GM18868 (cell line): ENCODE data around the gene LSM14B.
"Not testable (repeated sequence)": the region's sequence is repeated elsewhere in the genome, so short reads cannot be mapped to it uniquely, and the experiment has no call there.

Source experiments
- ATAC-seq: cut with Tn5 transposase; IDR thresholded peaks from one replicate; pipeline ENCODE4 v1.9.1; 2021; ENCODE audit warnings: mild to moderate bottlenecking, moderate library complexity; ENCODE audit not compliant: unreplicated experiment

The LSM14B gene

DNA sequence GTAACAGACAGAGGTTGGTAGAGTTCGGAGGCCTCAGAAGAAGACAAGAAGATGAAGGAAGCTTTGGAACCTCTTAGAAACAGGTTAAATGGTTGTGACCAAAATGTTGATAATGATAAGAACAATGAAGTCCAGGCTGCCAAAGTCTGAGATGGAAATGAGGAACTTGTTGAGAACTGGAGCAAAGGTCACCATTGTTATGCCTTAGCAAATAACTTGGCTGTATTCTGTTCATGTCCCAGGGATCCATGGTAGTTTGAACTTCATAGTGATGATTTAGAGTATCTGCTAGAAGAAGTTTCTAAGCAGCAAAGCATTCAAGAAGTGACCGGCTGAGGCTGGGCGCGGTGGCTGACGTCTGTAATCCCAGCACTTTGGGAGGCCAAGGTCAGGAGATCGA lies 11.1 kb upstream of the LSM14B start:
- ATAC-seq = no peak

DNA sequence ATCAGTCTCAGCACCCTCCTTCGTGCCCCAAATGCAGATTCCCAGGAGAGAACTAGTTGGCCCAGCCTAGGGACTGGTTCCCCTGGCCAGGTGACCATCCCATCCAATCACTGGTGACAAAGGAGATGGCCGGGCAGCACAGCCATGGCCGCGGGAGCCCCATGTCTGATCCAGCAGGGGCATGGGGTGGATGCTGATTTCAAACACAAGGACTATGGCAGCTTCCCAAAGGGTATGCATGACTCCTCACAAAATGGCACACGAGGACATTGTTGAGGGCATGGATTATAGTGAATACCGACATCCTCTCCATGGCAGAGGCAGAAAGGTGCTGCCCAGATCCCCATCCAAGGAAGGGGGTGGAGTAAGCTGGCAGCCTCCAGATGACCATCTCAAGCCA lies 9.9 kb upstream of the LSM14B start:
- no peak for ATAC-seq

DNA sequence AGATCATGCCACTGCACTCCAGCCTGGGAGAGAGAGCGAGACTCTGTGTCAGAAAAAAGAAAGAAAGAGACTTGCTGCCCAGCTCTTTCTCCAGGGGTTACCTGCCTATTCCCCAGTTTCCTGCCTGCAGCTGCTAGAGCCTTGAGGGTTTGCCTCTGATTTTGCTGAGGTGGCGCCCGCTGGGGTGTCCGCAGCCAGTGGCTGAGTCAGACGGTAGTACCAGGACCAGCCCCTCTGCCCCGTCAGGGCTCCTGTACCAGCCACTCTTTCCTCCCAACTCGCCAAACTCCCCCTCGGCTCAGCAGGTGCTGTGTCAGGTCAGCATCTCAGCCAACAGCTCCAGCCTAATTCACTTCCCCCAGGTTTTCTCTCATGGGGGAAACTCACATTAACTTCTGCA lies 7.4 kb upstream of the LSM14B start:
- no peak for ATAC-seq

DNA sequence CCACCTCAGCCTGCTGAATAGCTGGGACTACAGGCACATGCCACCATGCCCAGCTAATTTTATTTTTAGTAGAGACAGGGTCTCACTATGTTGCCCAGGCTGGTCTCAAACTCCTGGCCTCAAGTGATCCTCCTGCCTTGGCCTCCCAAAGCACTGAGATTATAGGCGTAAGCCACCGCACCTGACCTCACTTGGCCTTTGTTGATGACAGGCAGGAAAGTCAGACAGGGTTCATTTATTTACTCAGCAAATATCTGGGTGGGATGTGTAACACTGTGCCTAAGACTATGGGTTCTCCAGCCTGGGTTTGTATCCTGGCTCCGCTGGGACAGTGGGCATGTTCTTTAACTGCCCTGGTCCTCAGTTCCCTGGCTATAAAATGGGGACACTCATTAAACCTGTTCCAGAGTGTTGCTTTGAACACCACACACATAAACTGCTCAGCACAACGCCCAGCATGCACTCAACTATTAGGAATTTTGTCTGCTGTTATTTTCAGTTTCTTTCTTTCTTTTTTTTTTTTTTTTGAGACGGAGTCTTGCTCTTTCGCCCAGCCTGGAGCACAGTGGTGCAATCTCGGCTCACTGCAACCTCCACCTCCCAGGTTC lies 6.4 kb upstream of the LSM14B start:
- ATAC-seq = not testable (repeated sequence)

DNA sequence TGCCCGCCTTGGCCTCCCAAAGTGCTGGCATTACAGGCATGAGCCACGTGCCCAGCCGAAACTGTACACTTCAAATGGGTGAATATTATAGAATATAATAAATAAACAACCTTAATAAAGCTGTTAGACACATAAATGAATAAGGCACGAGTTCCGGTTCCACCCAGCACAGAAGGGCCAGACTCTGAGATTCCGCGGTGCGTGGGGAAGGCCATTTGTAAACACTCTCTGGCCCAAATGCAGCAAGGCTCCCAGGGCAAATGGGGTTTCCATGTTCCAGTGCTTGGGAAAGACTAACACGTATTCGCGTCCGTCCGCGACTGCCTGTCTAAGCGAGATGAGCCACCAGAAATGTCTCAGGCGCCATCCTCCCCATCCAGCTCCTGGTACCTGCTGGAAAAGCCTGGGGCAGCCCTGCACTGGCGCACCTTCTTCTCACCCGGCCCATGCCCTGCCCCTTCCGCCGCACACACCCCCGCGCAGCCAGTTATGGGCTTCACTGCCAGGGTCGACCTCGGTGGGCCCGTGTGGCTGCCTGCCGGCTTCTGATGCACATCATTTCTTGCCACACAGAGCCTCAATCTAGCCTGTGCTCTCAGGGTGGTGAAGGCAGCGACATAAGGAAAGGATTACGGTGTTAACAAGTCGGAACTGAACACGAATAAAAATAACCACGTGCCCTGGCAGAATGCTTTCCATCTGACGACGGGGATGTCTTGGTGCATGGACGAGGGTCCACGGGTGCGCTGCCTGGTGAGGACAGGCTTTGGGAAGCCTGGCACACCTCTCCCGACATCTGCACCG lies 5.5 kb upstream of the LSM14B start:
- no peak for ATAC-seq

DNA sequence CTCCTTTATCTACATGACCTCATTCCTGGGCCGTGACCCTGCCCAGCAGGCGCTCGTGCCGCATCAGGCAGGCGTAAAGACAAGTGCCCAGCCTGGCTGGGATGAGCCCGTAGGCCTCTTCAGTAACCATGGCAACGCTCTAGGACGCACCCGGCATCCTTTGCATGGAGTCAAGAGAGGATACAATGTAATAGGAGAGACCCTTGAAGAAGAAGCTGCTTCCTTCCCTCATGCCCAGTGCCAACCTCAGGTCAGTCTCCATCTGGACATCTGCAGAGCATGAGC lies 5.0 kb upstream of the LSM14B start:
- ATAC-seq = no peak

DNA sequence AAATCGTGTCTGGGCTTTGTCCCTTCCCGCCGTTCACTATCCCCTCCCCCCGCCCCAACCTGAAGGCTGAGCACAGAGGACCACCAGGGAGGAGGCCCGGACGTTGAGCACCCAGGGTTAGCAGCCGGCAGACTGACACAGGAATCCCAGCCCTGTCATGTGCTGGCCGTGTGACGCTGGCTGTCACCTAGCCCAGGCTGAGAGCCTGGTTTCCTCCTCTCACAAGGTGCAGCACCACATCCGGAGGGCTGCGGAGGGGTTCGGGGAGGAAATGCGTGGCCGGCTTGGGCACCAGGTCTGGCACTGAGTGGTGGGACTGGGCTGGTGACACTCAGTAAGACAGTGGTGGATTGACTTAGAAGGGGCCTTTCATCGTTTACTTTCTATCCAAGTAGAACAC lies 4.6 kb upstream of the LSM14B start:
- ATAC-seq = no peak

DNA sequence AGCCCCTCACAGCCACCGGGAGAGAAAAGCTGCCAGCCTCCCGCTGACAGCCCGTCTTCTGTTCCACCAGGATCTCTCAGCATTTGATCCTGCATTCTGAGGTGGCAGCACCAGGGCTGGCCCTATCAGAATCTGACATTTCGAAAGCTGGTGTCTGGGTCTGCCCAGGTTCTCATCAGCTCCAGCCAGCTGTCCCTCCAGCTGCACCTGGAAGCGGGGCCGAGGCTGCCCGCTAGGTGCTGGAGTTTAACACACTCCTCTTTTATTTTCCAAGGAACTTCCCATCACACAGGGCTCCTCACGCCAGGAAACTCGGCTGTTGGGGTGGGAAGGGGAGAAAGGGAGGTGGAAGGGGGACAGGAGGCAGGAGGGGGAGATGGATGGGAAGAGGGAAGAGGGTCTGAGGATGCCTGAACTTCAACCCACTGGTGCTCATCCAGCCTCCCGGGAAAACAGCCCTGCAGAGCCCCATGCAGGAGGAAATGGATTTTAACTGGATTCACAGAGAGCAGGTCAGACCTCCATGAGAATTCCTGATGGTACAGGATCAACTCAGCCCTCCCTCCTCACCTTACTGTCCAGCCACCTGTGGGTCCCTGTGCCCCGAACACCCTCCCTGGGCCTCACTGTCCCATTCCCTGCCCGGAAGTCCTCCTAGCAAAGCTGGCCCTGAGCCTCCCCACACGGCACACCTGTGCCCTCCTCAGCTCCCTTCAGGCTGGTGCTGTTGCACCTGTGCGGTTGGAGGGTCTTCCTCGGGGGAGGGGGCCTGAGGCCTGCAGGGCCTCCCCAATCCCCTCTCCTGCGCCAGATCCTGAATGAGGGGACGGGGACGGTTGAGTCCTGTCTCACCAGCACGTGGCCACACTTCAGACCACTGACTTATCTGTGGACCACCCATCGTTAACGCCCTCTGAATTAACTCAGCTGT lies 3.9 kb upstream of the LSM14B start:
- no peak for ATAC-seq

DNA sequence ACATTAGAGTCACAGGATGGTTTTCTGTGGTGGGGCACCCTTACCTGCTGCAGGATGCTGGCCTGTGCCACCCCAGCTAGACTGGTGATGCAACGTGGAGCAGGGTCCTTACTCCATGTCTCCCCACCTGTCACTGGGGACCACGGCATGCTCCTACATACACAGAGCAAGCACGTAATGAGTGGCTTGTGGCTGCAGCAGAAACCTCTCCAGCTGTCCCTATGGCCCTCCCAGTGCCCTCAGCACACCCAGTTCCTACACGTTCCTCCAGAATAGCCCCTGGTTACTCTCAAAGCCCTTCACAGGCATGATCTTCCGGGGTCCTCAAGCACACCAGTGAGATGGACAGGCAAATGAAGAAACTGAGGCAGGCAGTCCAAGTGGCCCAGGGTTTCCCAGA lies 3.2 kb upstream of the LSM14B start:
- ATAC-seq = no peak

DNA sequence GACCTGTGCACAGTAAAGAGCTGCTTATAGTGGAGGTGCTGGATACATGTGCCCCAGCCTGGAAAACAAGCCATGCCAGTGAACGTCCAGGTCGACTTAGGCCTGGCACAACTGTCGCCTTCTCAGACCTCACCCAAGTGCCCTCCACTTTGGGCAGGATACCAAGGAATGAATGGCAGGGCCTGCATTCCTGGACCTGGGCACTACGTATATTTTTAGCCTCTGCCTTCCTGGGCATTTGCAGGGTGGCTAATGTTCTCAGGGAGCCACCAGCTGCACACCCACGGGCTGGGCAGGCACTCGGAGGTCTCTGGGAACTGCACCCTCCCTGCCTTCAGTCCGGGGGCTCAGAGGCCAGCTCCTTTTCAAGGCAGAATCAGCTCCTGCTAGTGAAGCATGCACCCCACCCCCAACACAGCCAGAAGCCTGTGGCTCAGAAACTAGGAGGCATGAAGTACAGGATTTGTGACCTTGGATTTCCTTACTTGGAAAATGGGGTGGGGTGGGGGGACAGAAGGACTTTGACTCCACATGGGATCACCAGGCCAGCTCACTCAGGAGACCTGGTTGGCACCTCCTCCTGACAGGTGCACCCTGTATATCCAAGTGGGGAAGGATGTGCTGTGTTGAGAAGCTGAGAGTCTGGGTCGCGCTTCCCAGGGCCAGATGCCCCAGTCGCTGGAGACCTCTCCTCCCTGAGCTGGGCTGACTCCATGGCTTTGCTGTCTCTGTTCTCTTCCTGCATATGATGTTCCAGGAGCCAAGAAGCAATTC lies 2.5 kb upstream of the LSM14B start:
- ATAC-seq = no peak

DNA sequence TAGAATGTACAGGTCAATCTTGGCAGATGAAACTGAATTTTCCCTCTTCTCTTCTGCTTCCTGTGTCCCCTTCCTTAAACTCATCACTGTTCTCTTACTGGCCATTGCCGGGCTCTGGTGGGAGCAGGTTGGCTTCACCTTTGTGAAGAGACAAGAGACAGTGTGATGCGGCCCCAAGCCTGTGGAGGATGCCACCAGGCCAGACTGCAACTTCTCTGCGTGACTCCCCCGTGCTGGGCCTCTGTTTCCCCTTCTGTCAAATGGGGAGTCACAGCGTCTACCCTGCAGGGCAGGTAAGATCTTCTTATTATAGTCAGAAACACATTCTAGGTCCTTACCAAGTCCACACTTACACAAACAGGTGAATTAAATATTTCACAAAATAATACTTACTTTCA lies 1.9 kb upstream of the LSM14B start:
- no peak for ATAC-seq

DNA sequence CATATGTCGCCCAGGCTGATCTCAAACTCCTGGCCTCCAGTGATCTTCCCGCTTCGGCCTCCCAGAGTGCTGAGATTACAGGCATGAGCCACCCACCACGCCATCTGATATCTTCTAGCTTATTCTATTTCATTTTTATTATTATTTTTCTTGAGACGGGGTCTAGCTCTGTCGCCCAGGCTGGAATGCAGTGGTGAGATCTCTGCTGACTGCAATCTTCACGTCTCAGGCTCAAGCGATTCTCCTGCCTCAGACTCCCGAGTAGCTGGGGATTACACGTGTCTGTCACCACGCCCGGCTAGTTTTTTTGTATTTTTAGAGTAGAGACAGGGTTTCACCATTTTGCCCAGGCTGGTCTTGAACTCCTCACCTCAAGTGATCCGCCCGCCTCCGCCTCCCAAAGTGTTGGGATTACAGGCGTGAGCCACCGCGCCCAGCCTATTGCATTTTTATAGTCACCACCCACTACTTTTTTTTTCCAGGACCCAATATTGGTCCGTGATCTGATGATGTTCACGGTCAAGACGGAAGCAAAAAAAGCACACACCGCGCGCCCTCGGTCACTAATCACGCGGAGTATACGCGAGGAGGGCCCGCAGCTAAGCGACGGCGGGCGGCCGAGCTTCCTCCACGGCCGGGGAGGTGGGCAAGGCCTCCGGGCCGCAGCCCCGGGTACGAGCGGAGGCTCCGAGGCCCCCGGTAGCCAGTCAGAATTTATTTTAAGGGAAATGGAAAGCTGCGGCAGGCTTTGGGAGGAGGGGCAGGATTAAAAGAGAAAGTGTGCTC lies 1.1 kb upstream of the LSM14B start:
- ATAC-seq = peak; percentile 3

DNA sequence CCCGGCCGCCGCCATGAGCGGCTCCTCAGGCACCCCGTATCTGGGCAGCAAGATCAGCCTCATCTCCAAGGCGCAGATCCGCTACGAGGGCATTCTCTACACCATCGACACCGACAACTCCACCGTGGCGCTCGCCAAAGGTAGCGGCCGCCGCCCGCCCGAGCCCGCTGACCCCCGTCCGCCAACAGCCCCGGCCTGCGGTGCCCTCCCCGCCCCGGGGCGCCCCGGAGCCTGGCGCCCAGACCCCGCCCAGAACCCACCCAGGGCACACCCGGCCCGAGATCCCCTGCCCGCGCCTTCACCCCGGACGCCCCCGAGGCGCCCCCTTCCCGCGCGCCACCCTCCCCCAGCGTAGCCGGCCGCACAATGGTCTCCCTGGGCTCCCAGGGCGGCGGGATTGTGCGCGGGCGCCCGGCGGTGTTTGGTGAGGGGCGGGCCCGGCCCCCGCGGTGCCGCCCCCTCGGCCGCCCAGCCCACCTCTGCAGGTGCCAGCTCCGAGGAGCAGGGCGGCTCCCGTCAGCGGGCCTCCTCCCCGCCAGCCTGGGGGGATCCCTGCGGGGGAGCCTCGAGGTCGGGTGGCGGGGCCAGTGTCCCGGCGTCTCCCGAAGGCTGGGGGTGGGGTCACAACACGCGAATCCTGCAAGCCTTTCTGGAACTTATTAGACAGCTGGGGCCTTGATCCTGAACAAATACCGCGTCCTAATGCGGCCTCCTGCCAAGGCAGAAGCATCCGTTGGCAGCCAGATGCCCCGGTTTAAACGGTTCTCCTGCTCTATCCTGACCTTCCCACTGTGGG lies 577 bp downstream of the LSM14B start:
- peak; percentile 28 for ATAC-seq

DNA sequence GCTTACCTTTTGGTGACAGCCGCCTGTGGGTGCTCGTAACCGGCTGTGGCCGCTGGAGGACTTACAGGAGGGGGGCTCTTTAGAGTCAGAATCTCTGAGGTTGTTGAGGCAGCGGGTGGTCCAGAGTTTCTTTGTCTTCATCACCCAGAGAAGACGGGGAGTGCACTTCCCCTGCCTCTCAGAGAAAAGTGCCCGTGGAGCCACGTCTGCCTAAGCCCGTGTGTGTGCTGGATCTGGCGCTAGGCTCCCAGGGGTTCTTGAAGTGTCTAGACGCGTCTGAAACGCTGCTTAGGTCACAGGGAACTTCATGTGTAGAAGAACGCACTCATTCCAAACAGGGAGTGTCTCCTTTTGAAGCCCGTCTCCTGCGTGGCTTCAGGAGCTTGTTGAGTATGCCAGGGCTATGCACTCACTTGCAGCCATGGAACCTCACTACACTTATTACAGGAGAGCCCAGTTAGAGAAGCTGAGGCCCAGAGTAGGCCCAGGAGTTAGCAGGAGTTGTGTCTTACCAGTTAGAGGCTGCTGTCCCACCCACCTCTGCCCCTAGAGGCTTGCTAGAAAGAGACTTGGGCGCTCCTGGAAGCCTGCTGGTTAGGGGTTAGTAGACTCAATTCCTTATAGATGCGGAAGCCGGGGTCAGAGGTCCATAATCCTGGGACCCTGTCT lies 1.3 kb downstream of the LSM14B start:
- no peak for ATAC-seq

DNA sequence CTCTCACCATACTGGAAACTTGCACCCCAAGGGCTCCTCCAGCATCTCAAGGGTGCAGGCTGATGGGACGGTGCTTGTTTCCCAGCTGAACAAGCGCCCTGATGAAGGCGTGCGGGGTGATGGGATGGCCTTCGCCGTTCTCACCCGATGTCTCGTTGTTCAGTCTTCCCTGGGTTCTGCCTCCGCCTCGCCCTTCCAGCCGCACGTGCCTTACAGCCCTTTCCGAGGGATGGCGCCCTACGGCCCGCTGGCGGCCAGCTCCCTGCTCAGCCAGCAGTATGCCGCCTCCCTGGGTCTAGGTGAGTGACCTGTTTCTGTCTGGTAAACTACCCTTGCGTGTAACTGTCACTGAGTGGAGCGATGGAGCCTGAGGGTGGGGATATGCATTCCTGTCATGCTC lies 3.9 kb downstream of the LSM14B start:
- no peak for ATAC-seq

DNA sequence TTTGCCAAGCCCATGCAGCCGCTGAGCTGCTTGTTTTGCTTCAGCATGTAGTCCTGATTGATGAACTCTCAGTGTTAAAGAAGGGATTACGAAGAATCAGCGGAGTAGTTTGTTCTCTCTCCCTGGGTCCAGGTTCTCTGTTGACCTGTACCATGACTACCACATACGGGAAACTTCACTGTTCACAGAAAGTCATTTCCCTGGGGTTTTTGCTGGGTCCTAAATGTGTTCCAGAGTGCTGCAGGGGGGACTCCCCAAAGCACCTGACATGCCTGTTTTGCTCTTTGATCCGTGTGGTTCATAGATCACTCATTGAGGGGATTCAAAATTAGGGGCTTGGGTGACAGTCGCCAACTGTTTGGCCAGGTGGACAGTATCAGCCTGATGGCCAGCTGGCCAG lies 5.5 kb downstream of the LSM14B start:
- ATAC-seq = peak; percentile 54

DNA sequence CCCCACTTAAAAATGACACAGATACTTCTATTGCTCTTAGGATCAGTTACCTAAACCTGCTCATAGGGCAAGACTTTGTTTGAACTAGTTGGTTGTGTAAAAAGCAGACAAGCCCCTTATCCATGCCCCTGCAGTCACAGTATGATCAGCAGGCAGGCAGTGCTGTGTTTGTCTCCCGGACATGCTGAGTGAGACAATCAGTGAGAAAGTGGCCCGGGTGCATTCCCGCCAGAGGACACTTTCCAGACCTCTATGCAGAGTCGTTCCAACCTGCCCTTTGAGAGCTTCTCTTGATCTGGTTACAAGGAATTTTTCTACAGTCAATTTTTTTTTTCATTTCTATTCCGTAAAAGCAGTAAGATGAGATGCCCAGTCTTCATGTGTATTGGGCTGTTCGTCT lies 6.2 kb downstream of the LSM14B start:
- ATAC-seq = no peak

DNA sequence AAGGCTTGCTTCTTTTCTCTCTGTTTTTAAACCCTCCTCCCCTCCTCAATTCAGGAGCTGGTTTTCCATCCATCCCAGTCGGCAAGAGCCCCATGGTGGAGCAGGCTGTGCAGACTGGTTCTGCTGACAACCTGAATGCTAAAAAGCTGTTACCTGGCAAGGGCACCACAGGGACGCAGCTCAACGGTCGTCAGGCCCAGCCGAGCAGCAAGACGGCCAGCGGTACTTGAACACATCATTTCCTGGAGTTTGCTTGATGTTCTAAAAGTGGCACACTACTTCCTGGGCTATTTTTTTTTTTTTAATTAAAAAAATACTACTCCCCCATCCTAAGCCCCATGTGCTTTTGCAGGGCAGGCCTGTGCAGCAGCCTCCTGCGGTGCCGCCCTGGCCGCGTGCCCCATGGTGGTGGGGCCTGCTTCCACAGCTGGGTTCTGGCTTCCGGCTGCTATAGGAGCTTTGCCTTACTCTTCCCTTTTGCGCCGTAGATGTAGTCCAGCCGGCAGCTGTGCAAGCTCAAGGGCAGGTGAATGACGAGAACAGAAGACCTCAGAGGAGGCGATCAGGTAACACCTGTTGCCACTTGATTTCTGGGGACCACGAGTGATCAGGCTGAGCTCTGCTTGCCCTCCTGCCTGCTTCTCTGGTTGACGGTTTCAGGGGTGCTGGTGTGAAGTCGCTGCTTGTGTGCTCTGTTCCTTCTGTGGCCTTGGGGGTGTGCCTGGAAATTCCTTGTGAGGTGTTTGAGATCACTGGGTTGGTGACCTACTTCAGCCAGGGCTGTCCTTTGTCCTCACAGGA lies 7.7 kb downstream of the LSM14B start:
- no peak for ATAC-seq
